Activated T-cell treated with anti-CD3 and anti-CD28 coated beads, Interleukin-2, amount 50 U/mL, for 72 hours (primary cell): ENCODE results near the gene DNAI2. TPM values are rescaled to one million over a fixed set of nuclear protein-coding genes. Genes with fewer than 3 reads are reported as not detected.
"Not testable (repeated sequence)": the region's sequence is repeated elsewhere in the genome, so short reads cannot be mapped to it uniquely, and the experiment has no call there.

Source experiments
- ATAC-seq, 2 donors: fragments of 150-1000 bp; cut with Tn5 transposase; replicated peaks in 1 of 2; 2 replicates each; pipeline ENCODE4 v1.10.0; 2021; ENCODE audit warnings: moderate library complexity in 2 of 2, mild to moderate bottlenecking in 1 of 2
- DNase-seq, 2 donors: peaks; one replicate each; pipeline ENCODE4 v3.0.0; 2021 to 2022; ENCODE audit warnings: mixed read lengths in 1 of 2
- H3K27ac Mint-ChIP-seq: one replicate; pipeline ENCODE4 v1.8.0; 2022; ENCODE audit warnings: mild to moderate bottlenecking, moderate library complexity, mixed read lengths
- H3K27me3 Mint-ChIP-seq: one replicate; pipeline ENCODE4 v1.8.0; 2022; ENCODE audit warnings: low read depth, mixed read lengths
- H3K36me3 Mint-ChIP-seq, 2 donors: one replicate each; pipeline ENCODE4 v1.8.0; 2022; ENCODE audit warnings: mixed read lengths in 2 of 2, mild to moderate bottlenecking in 1 of 2; ENCODE audit not compliant: insufficient read depth in 2 of 2
- H3K4me1 Mint-ChIP-seq: one replicate; pipeline ENCODE4 v1.8.0; 2022; ENCODE audit warnings: low read depth, mixed read lengths
- H3K4me3 Mint-ChIP-seq, 2 donors: one replicate each; pipeline ENCODE4 v1.8.0; 2022; ENCODE audit warnings: mild to moderate bottlenecking in 2 of 2, mixed read lengths in 2 of 2, moderate library complexity in 2 of 2
- H3K9me3 Mint-ChIP-seq, 2 donors: one replicate each; pipeline ENCODE4 v1.8.0; 2022; ENCODE audit warnings: mixed read lengths in 2 of 2
- total RNA-seq, 2 donors: library from RNA; stranded (reverse); gene quantifications; one replicate each; pipeline ENCODE4 v1.2.3, GENCODE V29; 2022

Gene DNAI2
- total RNA-seq, 2 donors from 2014 or later, result 1.4 TPM

- DNase-seq, result no peak
- no peak for ATAC-seq
- H3K9me3 Mint-ChIP-seq, result no peaks in the 10 kb centered on the region
- H3K4me3 Mint-ChIP-seq, result no peak overlapping the region
- no peaks in the 10 kb centered on the region for H3K27me3 Mint-ChIP-seq
- H3K36me3 Mint-ChIP-seq, result no peaks in the 10 kb centered on the region
- H3K4me1 Mint-ChIP-seq, result no peaks in the 10 kb centered on the region
- H3K27ac Mint-ChIP-seq, result no peak overlapping the region
Observed at GRCh38 chr17:74251569-74251968, 22.5 kb upstream of the DNAI2 start.

- no peak overlapping the region for H3K27ac Mint-ChIP-seq
- no peak overlapping the region for H3K4me3 Mint-ChIP-seq
- H3K36me3 Mint-ChIP-seq, result no peaks in the 10 kb centered on the region
- no peaks in the 10 kb centered on the region for H3K27me3 Mint-ChIP-seq
- H3K9me3 Mint-ChIP-seq, result no peaks in the 10 kb centered on the region
- no peak for ATAC-seq
- DNase-seq, result no peak
- H3K4me1 Mint-ChIP-seq, result no peaks in the 10 kb centered on the region
Observed at GRCh38 chr17:74252211-74252610, 21.8 kb upstream of the DNAI2 start.

GRCh38 chr17:74253036-74253435, 21.0 kb upstream of the DNAI2 start:
- Mint-ChIP-seq H3K36me3 (no peaks in the 10 kb centered on the region), H3K4me1 (no peaks in the 10 kb centered on the region), H3K27me3 (no peaks in the 10 kb centered on the region), H3K27ac (no peak overlapping the region), H3K4me3 (no peak overlapping the region), H3K9me3 (no peaks in the 10 kb centered on the region)
- no peak for DNase-seq
- ATAC-seq, result no peak

- no peaks in the 10 kb centered on the region for H3K4me1 Mint-ChIP-seq
- H3K36me3 Mint-ChIP-seq, result no peaks in the 10 kb centered on the region
- ATAC-seq (no peak), DNase-seq (no peak)
- no peak overlapping the region for H3K27ac Mint-ChIP-seq
- no peak overlapping the region for H3K4me3 Mint-ChIP-seq
- no peaks in the 10 kb centered on the region for H3K9me3 Mint-ChIP-seq
- H3K27me3 Mint-ChIP-seq, result no peaks in the 10 kb centered on the region
Observed at GRCh38 chr17:74257311-74257710, 16.7 kb upstream of the DNAI2 start.

GRCh38 chr17:74259667-74260524, 14.1 kb upstream of the DNAI2 start:
- Mint-ChIP-seq H3K4me3 (no peak overlapping the region), H3K36me3 (no peaks in the 10 kb centered on the region), H3K27me3 (no peaks in the 10 kb centered on the region), H3K4me1 (no peaks in the 10 kb centered on the region), H3K27ac (no peak overlapping the region), H3K9me3 (no peaks in the 10 kb centered on the region)
- ATAC-seq (no peak), DNase-seq (no peak)

- Mint-ChIP-seq H3K36me3 (no peaks in the 10 kb centered on the region), H3K4me1 (no peaks in the 10 kb centered on the region), H3K9me3 (no peaks in the 10 kb centered on the region), H3K4me3 (no peak overlapping the region), H3K27me3 (no peaks in the 10 kb centered on the region), H3K27ac (no peak overlapping the region)
- ATAC-seq, result no peak
- no peak for DNase-seq
Observed at GRCh38 chr17:74260525-74260850, 13.5 kb upstream of the DNAI2 start.

GRCh38 chr17:74262601-74263000, 11.4 kb upstream of the DNAI2 start:
- Mint-ChIP-seq H3K9me3 (no peaks in the 10 kb centered on the region), H3K36me3 (no peaks in the 10 kb centered on the region), H3K27ac (no peak overlapping the region), H3K4me1 (peaks cover under 1% of the 10 kb centered on the region), H3K4me3 (no peak overlapping the region), H3K27me3 (peaks cover 2% of the 10 kb centered on the region)
- DNase-seq (no peak), ATAC-seq (no peak)

- H3K9me3 Mint-ChIP-seq, H3K27ac Mint-ChIP-seq, ATAC-seq, DNase-seq, H3K4me1 Mint-ChIP-seq, H3K4me3 Mint-ChIP-seq, H3K36me3 Mint-ChIP-seq: not testable (repeated sequence)
- H3K27me3 Mint-ChIP-seq, result peaks cover 17% of the 10 kb centered on the region
Observed at GRCh38 chr17:74267054-74267453, 7.0 kb upstream of the DNAI2 start.

- Mint-ChIP-seq H3K4me3 (no peak overlapping the region), H3K27ac (no peak overlapping the region), H3K4me1 (peaks cover 6% of the 10 kb centered on the region), H3K27me3 (peaks cover 20% of the 10 kb centered on the region), H3K9me3 (no peaks in the 10 kb centered on the region), H3K36me3 (no peaks in the 10 kb centered on the region)
- DNase-seq (no peak), ATAC-seq (no peak)
Observed at GRCh38 chr17:74267579-74267978, 6.5 kb upstream of the DNAI2 start.

GRCh38 chr17:74267987-74268499, 6.0 kb upstream of the DNAI2 start:
- H3K4me1 Mint-ChIP-seq, result peaks cover 11% of the 10 kb centered on the region
- no peak for ATAC-seq
- H3K27me3 Mint-ChIP-seq, result peaks cover 25% of the 10 kb centered on the region
- H3K27ac Mint-ChIP-seq, result no peak overlapping the region
- no peaks in the 10 kb centered on the region for H3K9me3 Mint-ChIP-seq
- H3K4me3 Mint-ChIP-seq, result no peak overlapping the region
- no peaks in the 10 kb centered on the region for H3K36me3 Mint-ChIP-seq
- no peak for DNase-seq

GRCh38 chr17:74268558-74268957, 5.5 kb upstream of the DNAI2 start:
- ATAC-seq, result no peak

GRCh38 chr17:74270333-74270732, 3.7 kb upstream of the DNAI2 start:
- H3K27ac Mint-ChIP-seq, result no peak overlapping the region
- no peaks in the 10 kb centered on the region for H3K36me3 Mint-ChIP-seq
- H3K9me3 Mint-ChIP-seq, result no peaks in the 10 kb centered on the region
- no peak overlapping the region for H3K4me3 Mint-ChIP-seq
- peaks cover 18% of the 10 kb centered on the region for H3K4me1 Mint-ChIP-seq
- ATAC-seq (no peak), DNase-seq (no peak)
- peaks cover 37% of the 10 kb centered on the region for H3K27me3 Mint-ChIP-seq

More at GRCh38 chr17:74268558-74268957, 5.5 kb upstream of the DNAI2 start:
- no peak overlapping the region for H3K4me3 Mint-ChIP-seq
- H3K27me3 Mint-ChIP-seq, result peaks cover 30% of the 10 kb centered on the region
- H3K9me3 Mint-ChIP-seq, result no peaks in the 10 kb centered on the region
- H3K4me1 Mint-ChIP-seq, result peaks cover 12% of the 10 kb centered on the region
- DNase-seq, result no peak
- H3K36me3 Mint-ChIP-seq, result no peaks in the 10 kb centered on the region
- no peak overlapping the region for H3K27ac Mint-ChIP-seq

- no peaks in the 10 kb centered on the region for H3K36me3 Mint-ChIP-seq
- H3K4me1 Mint-ChIP-seq, result peaks cover 20% of the 10 kb centered on the region
- H3K4me3 Mint-ChIP-seq, result no peak overlapping the region
- no peak for DNase-seq
- H3K27me3 Mint-ChIP-seq, result peaks cover 42% of the 10 kb centered on the region
- H3K27ac Mint-ChIP-seq, result no peak overlapping the region
- H3K9me3 Mint-ChIP-seq, result no peaks in the 10 kb centered on the region
- no peak for ATAC-seq
Observed at GRCh38 chr17:74271281-74271680, 2.8 kb upstream of the DNAI2 start.
